Peyer's patch (tissue), 4 donors: ENCODE results near the gene CMTM8.

Experiments used
- POLR2A ChIP-seq, 2 donors: fragments of 450-650 bp; IDR thresholded peaks; one replicate each; pipeline ENCODE4 v1.5.1; 2017; ENCODE audit warnings: antibody characterized with exemption in 2 of 2, mild to moderate bottlenecking in 2 of 2, moderate library complexity in 2 of 2
- TF ChIP-seq, protein P1 (sequence below), 6 experiments: fragments of 450-650 bp in 4 of 6; fragments of 200-600 bp in 2 of 6; sonication (generic) in 1 of 6; IDR thresholded peaks; one replicate each; pipeline ENCODE4 v1.5.1; 2017 to 2019; ENCODE audit warnings: antibody characterized with exemption in 6 of 6, mild to moderate bottlenecking in 3 of 6, moderate library complexity in 1 of 6

DNA sequence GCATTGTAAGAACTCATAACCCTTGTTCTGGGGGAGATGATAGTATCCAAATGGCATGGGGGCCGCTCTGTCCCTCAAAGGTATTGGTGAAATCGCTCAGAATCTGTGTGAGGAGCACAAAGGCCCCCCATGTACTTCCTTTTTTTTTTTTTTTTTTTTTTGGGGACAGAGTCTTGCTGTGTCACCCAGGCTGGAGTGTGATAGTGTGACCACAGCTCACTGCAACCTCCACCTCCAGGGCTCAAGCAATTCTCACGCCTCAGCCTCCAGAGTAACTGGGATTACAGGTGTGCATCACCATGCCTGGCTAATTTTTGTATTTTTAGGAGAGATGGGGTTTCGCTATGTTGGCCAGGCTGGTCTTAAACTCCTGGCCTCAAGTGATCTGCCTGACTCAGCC is 37.0 kb downstream of the CMTM8 start:
- TF ChIP-seq, protein P1, sequence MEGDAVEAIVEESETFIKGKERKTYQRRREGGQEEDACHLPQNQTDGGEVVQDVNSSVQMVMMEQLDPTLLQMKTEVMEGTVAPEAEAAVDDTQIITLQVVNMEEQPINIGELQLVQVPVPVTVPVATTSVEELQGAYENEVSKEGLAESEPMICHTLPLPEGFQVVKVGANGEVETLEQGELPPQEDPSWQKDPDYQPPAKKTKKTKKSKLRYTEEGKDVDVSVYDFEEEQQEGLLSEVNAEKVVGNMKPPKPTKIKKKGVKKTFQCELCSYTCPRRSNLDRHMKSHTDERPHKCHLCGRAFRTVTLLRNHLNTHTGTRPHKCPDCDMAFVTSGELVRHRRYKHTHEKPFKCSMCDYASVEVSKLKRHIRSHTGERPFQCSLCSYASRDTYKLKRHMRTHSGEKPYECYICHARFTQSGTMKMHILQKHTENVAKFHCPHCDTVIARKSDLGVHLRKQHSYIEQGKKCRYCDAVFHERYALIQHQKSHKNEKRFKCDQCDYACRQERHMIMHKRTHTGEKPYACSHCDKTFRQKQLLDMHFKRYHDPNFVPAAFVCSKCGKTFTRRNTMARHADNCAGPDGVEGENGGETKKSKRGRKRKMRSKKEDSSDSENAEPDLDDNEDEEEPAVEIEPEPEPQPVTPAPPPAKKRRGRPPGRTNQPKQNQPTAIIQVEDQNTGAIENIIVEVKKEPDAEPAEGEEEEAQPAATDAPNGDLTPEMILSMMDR (IDR thresholded peaks at IDR 0.05) = no peak
- TF ChIP-seq POLR2A (IDR thresholded peaks at IDR 0.05) = no peak
